Upper lobe of right lung (tissue), 1 donor: ENCODE measurements around the gene TNFRSF6B. TPM values are rescaled to one million over a fixed set of nuclear protein-coding genes. Genes with fewer than 3 reads are reported as not detected.

ENCODE experiments used
- ATAC-seq: fragments of 200-7000 bp; cut with Tn5 transposase; one replicate; pipeline ENCODE4 v1.9.1; 2020; ENCODE audit warnings: mild to moderate bottlenecking, moderate library complexity
- DNase-seq: peaks from one replicate; pipeline ENCODE4 v3.0.0-alpha.2; 2020
- H3K27ac ChIP-seq: fragments of 200-600 bp; one replicate; pipeline ENCODE4 v1.8.0; 2022
- H3K27me3 ChIP-seq: fragments of 200-600 bp; one replicate; pipeline ENCODE4 v1.8.0; 2022; ENCODE audit warnings: mild to moderate bottlenecking
- H3K36me3 ChIP-seq: fragments of 200-600 bp; one replicate; pipeline ENCODE4 v1.8.0; 2022
- H3K4me1 ChIP-seq: fragments of 200-600 bp; one replicate; pipeline ENCODE4 v1.8.0; 2022
- H3K4me3 ChIP-seq: fragments of 200-600 bp; one replicate; pipeline ENCODE4 v1.8.0; 2022; ENCODE audit warnings: mild to moderate bottlenecking
- H3K9me3 ChIP-seq: fragments of 200-600 bp; one replicate; pipeline ENCODE4 v1.8.0; 2022
- CTCF ChIP-seq: fragments of 200-600 bp; IDR thresholded peaks from one replicate; pipeline ENCODE4 v1.8.0; 2022; ENCODE audit warnings: antibody characterized with exemption
- intact Hi-C: fragments of 100-400 bp; cut with DNase I; formaldehyde crosslinking; loops from one replicate; pipeline ENCODE4 v1.11.0; 2022
- total RNA-seq: library from RNA; stranded (reverse); fragmentation: NEBNext Ultra II Directional; extraction: Animal tissue kit (Norgen Biotek cat#: 25700); gene quantifications from one replicate; pipeline ENCODE4 v1.2.1, GENCODE V29; 2021
- donor health status: DM: no; HTN: yes; CAD: no; lungs with severe emphysema.

The TNFRSF6B gene
- total RNA-seq, 1 donor from 2014 or later, result 14.4 TPM

- peaks cover 30% of the 10 kb centered on the region for H3K4me1 ChIP-seq
- no peaks in the 10 kb centered on the region for H3K27me3 ChIP-seq
- H3K36me3 ChIP-seq, result peaks cover 46% of the 10 kb centered on the region
- TF ChIP-seq CTCF, result no peak
- H3K9me3 ChIP-seq, result no peaks in the 10 kb centered on the region
- peak overlapping the region; percentile 61 for H3K4me3 ChIP-seq
- intact Hi-C loops, result no loop called here
- ATAC-seq, result peak; percentile 37
- H3K27ac ChIP-seq, result peak overlapping the region; percentile 77
- DNase-seq, result peak; percentile 89
These were observed 42.3 kb downstream of the TNFRSF6B start for GRCh38 chr20:63738687-63739129.

GRCh38 chr20:63739130-63740069 lies 42.9 kb downstream of the TNFRSF6B start, which contains the start of gene SLC2A4RG:
Gene SLC2A4RG, plus strand, starts transcription at chr20:63739776. Its CDS starts 137 bp downstream, at chr20:63739913.
- peaks cover 43% of the 10 kb centered on the region for H3K36me3 ChIP-seq
- peaks cover 30% of the 10 kb centered on the region for H3K4me1 ChIP-seq
- TF ChIP-seq CTCF, result no peak
- peak within 1 kb of the TSS; percentile 63 for H3K4me3 ChIP-seq
- peak; percentile 81 for ATAC-seq
- intact Hi-C loops, result no loop called here
- no peaks in the 10 kb centered on the region for H3K9me3 ChIP-seq
- peak; percentile 92 for DNase-seq
- no peaks in the 10 kb centered on the region for H3K27me3 ChIP-seq
- H3K27ac ChIP-seq, result peak within 1 kb of the TSS; percentile 86

- DNase-seq (peak; percentile 82), ATAC-seq (peak; percentile 32)
- no peak for TF ChIP-seq CTCF
- H3K4me3 ChIP-seq, result peak overlapping the region; percentile 63
- H3K27me3 ChIP-seq, result no peaks in the 10 kb centered on the region
- H3K36me3 ChIP-seq, result peaks cover 36% of the 10 kb centered on the region
- intact Hi-C loops, result no loop called here
- H3K4me1 ChIP-seq, result peaks cover 30% of the 10 kb centered on the region
- no peaks in the 10 kb centered on the region for H3K9me3 ChIP-seq
- H3K27ac ChIP-seq, result peak overlapping the region; percentile 86
These were observed 43.7 kb downstream of the TNFRSF6B start for GRCh38 chr20:63740070-63740626.

- no peak for TF ChIP-seq CTCF
- DNase-seq, result peak; percentile 95
- H3K27ac ChIP-seq, result peak overlapping the region; percentile 86
- H3K4me3 ChIP-seq, result peak overlapping the region; percentile 63
- intact Hi-C loops, result no loop called here
- ATAC-seq, result peak; percentile 75
- peaks cover 30% of the 10 kb centered on the region for H3K36me3 ChIP-seq
- peaks cover 30% of the 10 kb centered on the region for H3K4me1 ChIP-seq
- H3K9me3 ChIP-seq, result no peaks in the 10 kb centered on the region
- no peaks in the 10 kb centered on the region for H3K27me3 ChIP-seq
These were observed 44.3 kb downstream of the TNFRSF6B start for GRCh38 chr20:63740627-63741353.

- intact Hi-C loops, result no loop called here
- no peaks in the 10 kb centered on the region for H3K9me3 ChIP-seq
- peak overlapping the region; percentile 63 for H3K4me3 ChIP-seq
- no peak for ATAC-seq
- peaks cover 30% of the 10 kb centered on the region for H3K4me1 ChIP-seq
- H3K27ac ChIP-seq, result peak overlapping the region; percentile 86
- no peak for TF ChIP-seq CTCF
- peaks cover 26% of the 10 kb centered on the region for H3K36me3 ChIP-seq
- no peaks in the 10 kb centered on the region for H3K27me3 ChIP-seq
- no peak for DNase-seq
These were observed 44.9 kb downstream of the TNFRSF6B start for GRCh38 chr20:63741354-63741675.
